Aorta (tissue), 5 donors: ENCODE results near the gene ZFHX2. TPM values are rescaled to one million over a fixed set of nuclear protein-coding genes. Genes with fewer than 3 reads are reported as not detected.

Source experiments
- ATAC-seq: fragments of 200-7000 bp; cut with Tn5 transposase; one replicate; pipeline ENCODE4 v1.9.1; 2022; ENCODE audit warnings: moderate library complexity; ENCODE audit not compliant: low FRiP score
- DNase-seq, 2 donors: peaks; one replicate each; pipeline ENCODE4 v3.0.0-alpha.2; 2020
- H3K27ac ChIP-seq, 2 donors: one replicate each; pipeline ENCODE4 v1.5.1; 2013; ENCODE audit warnings: low read length in 2 of 2, mild to moderate bottlenecking in 2 of 2, moderate library complexity in 2 of 2, control low read depth in 1 of 2, inconsistent platforms in 1 of 2, low read depth in 1 of 2
- H3K27me3 ChIP-seq, 2 donors: one replicate each; pipeline ENCODE4 v1.6.1; 2013; ENCODE audit warnings: control low read depth in 1 of 2, low read length in 1 of 2, mild to moderate bottlenecking in 1 of 2, moderate library complexity in 1 of 2; ENCODE audit not compliant: insufficient read depth in 2 of 2, control insufficient read depth in 1 of 2
- H3K36me3 ChIP-seq, 2 donors: one replicate each; pipeline ENCODE4 v1.6.1; 2013; ENCODE audit warnings: control low read depth in 1 of 2, low read length in 1 of 2, mild to moderate bottlenecking in 1 of 2; ENCODE audit not compliant: insufficient read depth in 2 of 2, control insufficient read depth in 1 of 2
- H3K4me1 ChIP-seq, 2 donors: one replicate each; pipeline ENCODE4 v1.6.1; 2013; ENCODE audit warnings: low read length in 2 of 2, control low read depth in 1 of 2, mild to moderate bottlenecking in 1 of 2, moderate library complexity in 1 of 2; ENCODE audit not compliant: insufficient read depth in 2 of 2, control insufficient read depth in 1 of 2
- H3K4me3 ChIP-seq, 2 donors: one replicate each; pipeline ENCODE4 v1.5.1; 2013; ENCODE audit warnings: low read length in 2 of 2, control low read depth in 1 of 2, mild to moderate bottlenecking in 1 of 2
- H3K9me3 ChIP-seq: one replicate; pipeline ENCODE4 v1.6.1; 2013; ENCODE audit warnings: mild to moderate bottlenecking, low read length; ENCODE audit not compliant: control insufficient read depth
- WGBS, 2 donors: extraction: QIAGEN DNeasy Blood & Tissue Kit; methylation state at CpG; one replicate each; pipeline ENCODE4 v1.1.7; 2013; 5-methylcytosine and 5-hydroxymethylcytosine counted together
- intact Hi-C, 2 donors: fragments of 100-400 bp; cut with DNase I; formaldehyde crosslinking; loops; one replicate each; pipeline versions ENCODE4 v1.14.2 to v1.15.0; 2022
- polyA plus RNA-seq, 2 donors: library from polyadenylated mRNA; stranded (reverse); fragments of 200-250 nt; gene quantifications; one replicate each; pipeline ENCODE4 v1.2.3, GENCODE V29; 2013
- total RNA-seq, 2 donors: library from RNA; stranded (reverse); fragmentation: NEBNext Ultra II Directional; extraction: Animal tissue kit (Norgen Biotek cat#: 25700); gene quantifications; one replicate each; pipeline ENCODE4 v1.2.1, GENCODE V29; 2021
- donor health status: healthy with polysubstance abuse.
- donor health status: Bipolar disorder and iron deficiency.
- donor health status: DM: no; HTN: no; CAD: no.
- donor health status: DM: no; HTN: no; CAD: no.
- donor health status: DM: yes; HTN: yes; CAD: no.

ZFHX2 gene
- total and polyA plus RNA-seq, 4 donors = 0.13 to 4.0 (median 1.8) TPM

DNA sequence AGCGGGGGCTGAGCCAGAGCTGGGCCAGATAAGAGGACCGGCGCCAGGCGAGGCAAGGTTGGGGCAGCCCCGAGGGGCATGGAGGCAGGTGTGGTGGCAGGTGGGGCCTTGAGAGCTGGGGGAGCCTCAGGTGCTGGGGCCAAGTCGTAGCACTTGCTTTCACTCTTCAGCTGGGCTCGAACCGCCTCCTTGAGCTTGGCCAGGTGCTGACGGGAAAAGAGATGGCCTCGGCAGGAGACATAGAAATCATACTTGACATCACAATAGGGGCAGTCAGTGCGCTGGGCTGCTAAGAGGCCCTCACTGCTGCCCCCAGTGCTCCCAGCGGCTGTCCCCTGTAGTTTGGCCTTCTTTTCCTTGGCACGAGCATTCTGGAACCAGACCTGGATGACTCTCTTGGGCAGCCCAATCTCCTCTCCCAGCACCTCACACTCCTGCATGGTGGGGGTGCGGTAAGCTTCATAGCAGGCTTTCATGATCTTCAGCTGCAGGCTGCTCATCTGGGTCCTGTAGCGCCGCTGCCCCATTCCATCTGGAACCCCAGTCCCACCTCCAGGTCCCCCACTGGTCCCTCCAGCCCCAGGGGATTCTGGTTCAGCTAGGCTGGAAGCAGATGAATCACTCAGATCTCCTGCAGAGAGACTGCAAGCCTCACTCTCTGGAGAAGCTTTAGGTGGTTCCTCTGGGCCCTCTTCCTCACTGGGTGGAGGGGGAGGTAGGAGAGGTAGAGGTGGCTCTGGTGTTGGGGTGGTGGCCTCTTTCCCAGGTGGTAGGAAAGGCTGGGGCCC, 28.1 kb downstream of the ZFHX2 start:
- ATAC-seq (no peak), DNase-seq (no peak)
- H3K4me3 ChIP-seq = no peak overlapping the region
- 88 to 92% methylated on average over 16 of the region's 16 CpGs for WGBS, 2 donors
- no peaks in the 10 kb centered on the region for H3K4me1 ChIP-seq
- H3K27ac ChIP-seq = no peak overlapping the region
- H3K36me3 ChIP-seq = no peaks in the 10 kb centered on the region
- no peaks in the 10 kb centered on the region for H3K9me3 ChIP-seq
- no peaks in the 10 kb centered on the region for H3K27me3 ChIP-seq
- intact Hi-C loops = no loop called here

DNA sequence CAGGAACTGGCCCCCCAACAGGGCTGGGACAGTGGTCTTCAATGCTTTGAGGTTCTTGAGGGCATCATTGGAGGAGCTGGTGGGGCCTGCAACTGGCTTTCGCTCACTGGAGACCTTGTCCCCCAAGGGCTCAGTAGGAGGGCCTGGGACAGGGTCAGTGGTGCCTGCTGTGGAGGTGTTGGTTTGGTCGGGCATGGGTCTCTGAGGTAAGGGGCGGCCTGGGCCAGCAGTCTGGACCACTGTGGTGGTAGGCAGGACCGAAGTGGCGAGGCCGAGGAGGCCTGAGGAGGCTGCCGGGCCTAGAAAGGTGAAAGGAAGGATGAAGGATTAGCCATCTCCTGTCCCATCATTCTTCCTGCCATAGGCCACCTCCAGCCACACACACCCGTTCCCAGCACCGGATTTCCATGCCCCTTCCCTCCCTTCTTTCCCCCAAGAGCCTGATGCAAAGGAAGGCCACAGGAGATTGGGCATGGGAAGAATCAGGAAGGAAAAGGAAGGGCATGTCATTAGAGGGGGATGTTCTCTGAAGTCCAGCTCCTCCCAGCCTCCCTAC, 28.8 kb downstream of the ZFHX2 start:
- intact Hi-C loops = no loop called here
- H3K4me1 ChIP-seq = no peaks in the 10 kb centered on the region
- H3K4me3 ChIP-seq = no peak overlapping the region
- 86 to 90% methylated on average over 9 of the region's 9 CpGs for WGBS, 2 donors
- H3K27ac ChIP-seq = no peak overlapping the region
- DNase-seq (no peak), ATAC-seq (no peak)
- H3K27me3 ChIP-seq = no peaks in the 10 kb centered on the region
- no peaks in the 10 kb centered on the region for H3K9me3 ChIP-seq
- no peaks in the 10 kb centered on the region for H3K36me3 ChIP-seq

DNA sequence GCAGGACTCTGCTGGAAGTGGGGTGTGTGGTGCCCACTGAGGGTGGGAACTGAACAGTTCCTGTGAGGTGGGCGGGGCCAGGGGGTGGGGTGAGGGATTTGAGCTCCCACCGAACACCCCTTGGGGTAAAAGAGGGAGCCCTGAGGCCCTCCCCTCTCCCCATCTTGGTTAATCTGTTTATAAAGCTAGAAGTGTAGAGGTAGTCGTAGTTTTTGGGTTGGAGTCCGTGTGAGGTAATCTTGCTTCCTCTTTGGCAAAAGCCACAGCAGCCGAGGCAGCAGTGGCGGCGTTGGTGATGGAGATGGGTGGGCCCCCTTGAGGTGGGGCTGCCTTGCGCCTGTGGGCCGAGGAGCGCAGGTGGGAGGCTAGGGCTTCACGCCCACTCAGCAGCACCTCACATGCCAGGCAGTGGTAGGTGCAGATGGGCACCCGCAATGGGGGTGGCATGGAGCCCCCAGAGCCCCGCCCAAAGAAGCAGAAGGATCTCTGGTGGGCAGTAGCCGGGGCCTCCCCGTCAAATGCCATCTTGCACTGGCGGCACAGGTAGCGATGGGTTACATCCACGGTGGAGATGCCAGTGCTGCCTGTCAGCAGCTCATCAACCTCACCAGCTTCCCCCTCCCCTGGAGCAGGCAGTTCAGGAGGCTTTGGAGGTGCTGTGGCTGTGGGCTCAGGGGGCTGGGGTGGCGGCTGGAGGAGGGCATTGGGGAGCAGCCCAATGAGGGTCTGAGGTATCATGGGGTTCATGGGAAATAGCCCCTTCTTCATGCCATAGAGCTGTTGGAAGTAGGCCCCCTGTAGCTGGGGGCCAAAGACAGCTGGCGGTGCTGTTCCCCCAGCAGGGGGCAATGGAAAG, 29.6 kb downstream of the ZFHX2 start:
- Histone ChIP-seq H3K9me3 (no peaks in the 10 kb centered on the region), H3K4me1 (no peaks in the 10 kb centered on the region), H3K27ac (no peak overlapping the region), H3K36me3 (no peaks in the 10 kb centered on the region), H3K27me3 (no peaks in the 10 kb centered on the region), H3K4me3 (no peak overlapping the region)
- intact Hi-C loops = no loop called here
- 88 to 89% methylated on average over 20 of the region's 20 CpGs for WGBS, 2 donors
- DNase-seq (no peak), ATAC-seq (no peak)

DNA sequence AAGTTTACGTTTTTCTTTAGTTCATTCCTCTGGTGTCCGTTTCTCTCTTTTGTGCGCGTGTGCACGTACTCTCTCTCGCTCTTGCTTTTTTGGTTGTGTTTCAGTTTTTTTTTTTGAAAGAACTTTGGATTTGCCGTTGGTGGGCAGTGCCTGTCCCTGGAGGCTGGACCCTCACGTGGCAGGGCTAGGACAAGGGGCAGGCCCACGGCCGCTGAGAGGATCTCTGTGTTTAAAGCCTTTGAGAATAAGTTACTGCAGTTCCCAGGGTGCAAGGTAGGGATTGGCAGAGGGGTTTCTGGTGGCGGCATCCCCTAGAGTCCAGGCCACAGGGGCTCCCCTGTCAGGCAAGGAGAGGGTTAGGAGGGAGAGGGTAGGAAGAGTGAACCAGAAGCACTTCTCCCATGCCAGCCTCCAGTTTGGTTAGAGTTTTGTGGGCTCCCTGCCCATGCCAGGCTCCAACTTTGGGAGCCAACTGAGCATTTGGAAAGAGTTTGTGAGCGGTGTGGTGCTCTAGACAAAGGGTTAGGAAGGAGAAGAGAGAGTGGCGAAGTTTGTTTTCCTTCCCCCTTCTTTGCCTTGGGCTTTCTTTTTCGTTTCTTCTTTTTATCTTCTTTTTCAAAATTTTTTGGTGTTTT, 30.5 kb downstream of the ZFHX2 start:
- H3K9me3 ChIP-seq = no peaks in the 10 kb centered on the region
- H3K4me3 ChIP-seq = no peak overlapping the region
- H3K36me3 ChIP-seq = no peaks in the 10 kb centered on the region
- no peaks in the 10 kb centered on the region for H3K27me3 ChIP-seq
- intact Hi-C loops = no loop called here
- no peaks in the 10 kb centered on the region for H3K4me1 ChIP-seq
- DNase-seq = no peak
- ATAC-seq = no peak
- no peak overlapping the region for H3K27ac ChIP-seq
- WGBS, 2 donors = 73 to 77% methylated on average over 14 of the region's 14 CpGs

DNA sequence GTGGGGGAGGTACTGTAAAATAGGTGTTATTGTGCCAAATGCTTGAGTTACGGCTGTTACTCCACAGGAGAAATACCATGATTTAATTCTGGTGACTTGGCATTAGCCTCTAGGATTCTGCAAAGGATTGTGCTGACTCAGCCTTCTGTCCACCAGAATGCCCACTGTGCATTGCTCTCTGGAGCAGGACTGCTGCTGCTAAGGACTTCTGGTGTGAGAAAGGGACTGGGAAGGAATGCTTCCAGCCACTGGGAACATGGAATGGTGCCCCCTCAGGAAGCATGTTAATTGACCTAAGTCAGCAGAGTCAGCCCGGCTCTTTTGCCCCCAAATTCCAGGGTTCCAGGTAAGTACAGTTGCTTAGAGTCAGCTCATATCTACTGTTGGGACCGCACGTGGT, 32.9 kb downstream of the ZFHX2 start:
- H3K36me3 ChIP-seq = no peaks in the 10 kb centered on the region
- H3K4me1 ChIP-seq = no peaks in the 10 kb centered on the region
- WGBS, 2 donors = 64 to 71% methylated on average over 4 of the region's 4 CpGs
- H3K9me3 ChIP-seq = no peaks in the 10 kb centered on the region
- H3K27ac ChIP-seq = no peak overlapping the region
- intact Hi-C loops = no loop called here
- no peaks in the 10 kb centered on the region for H3K27me3 ChIP-seq
- ATAC-seq (no peak), DNase-seq (no peak)
- no peak overlapping the region for H3K4me3 ChIP-seq

DNA sequence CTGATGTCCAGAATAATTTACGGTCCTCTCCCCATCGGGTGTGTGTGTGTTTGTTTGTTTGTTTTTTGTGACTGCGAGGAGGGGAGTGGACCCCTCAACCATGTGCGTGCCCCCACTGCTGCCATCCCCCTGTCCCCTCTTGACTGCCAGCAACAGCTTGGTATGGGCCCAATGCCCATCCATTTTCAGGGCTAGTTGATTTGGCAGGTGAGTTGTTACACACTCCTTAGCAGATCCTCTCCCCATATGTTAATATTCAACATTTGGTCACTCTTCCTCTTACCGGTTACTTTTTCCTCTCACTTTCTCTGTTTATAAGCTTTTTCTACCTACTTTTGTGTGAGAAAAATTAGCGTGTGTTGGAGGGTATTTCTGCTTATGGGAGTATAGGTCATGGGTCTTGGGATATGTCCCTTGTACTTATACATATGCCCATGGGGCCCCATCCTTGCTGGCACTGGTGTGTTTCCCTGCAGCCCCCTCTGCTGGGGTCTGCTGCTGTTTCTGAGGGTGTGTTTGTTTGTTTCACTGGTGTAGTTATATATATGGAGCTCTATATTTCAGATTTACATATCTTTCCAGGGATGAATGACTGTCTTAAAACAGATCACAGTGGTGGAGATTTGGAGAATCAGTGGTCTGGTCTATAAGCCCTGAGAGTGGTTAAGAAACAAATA, 33.8 kb downstream of the ZFHX2 start:
- DNase-seq = no peak
- H3K27me3 ChIP-seq = no peaks in the 10 kb centered on the region
- no peaks in the 10 kb centered on the region for H3K36me3 ChIP-seq
- intact Hi-C loops = no loop called here
- no peak overlapping the region for H3K27ac ChIP-seq
- no peaks in the 10 kb centered on the region for H3K9me3 ChIP-seq
- H3K4me3 ChIP-seq = no peak overlapping the region
- no peaks in the 10 kb centered on the region for H3K4me1 ChIP-seq
- no peak for ATAC-seq
- WGBS, 2 donors = 64 to 69% methylated on average over 6 of the region's 6 CpGs

DNA sequence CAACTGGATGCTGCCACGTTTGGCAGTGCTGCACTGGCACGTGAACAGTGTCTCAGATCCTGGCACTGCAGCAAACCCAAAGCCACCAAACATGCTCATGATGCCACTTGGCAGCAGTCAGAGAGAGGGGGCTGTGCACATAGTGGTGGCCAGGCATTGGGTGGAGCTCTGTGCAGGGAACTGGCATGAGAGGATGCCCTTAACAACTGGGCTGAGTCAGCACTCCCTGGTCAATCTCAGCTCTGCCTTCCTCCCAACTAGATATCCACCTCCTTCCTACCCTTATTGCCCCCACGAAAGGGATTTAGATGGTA, 37.0 kb downstream of the ZFHX2 start:
- no peak for ATAC-seq
- no peaks in the 10 kb centered on the region for H3K4me1 ChIP-seq
- no peak overlapping the region for H3K27ac ChIP-seq
- H3K27me3 ChIP-seq = no peaks in the 10 kb centered on the region
- no peak for DNase-seq
- intact Hi-C loops = no loop called here
- H3K36me3 ChIP-seq = no peaks in the 10 kb centered on the region
- WGBS, 2 donors = 42 to 54% methylated on average over 3 of the region's 3 CpGs
- H3K4me3 ChIP-seq = no peak overlapping the region
- no peaks in the 10 kb centered on the region for H3K9me3 ChIP-seq

DNA sequence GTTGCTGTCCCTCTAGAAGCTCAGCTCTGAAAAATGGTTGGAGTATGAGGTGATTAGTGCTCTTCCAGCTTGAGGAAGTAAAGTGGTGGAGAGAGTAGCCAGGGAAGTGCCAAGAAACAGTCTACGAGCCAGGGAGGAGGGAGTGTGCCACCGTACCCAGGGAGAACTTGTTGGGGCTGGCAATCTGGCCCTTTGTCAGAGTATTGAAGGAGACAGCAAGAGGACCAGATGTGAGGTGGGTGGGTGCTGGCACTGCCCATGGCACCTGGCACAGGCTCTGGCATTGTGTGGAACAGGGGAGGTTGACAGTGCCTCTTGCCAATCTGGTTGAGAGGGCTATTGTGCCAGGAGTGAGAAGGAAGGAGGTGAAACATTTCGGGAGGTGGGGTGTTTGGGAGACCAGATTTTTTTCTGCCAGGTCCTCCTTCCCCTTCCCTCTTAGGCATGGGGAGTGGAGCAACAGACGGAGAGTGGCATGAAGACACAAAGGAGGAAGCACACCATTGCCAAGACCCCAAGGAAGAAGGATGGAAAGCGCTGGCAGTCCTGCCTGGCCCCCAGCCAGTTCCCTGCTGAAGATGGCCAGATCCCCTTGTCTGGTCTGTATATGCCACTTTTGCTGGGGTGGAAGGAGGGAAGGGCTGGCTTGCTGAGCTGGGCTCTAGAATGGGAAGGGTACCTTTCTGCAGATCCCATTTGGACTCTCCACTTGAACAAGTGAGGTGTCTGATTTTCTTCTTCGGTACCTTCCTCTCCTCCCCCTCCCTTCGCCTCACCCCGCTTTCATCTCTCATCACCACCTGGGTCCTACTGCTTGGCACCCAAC, 37.5 kb downstream of the ZFHX2 start:
- WGBS, 2 donors = 78 to 80% methylated on average over 8 of the region's 8 CpGs
- no peak for DNase-seq
- Histone ChIP-seq H3K4me3 (no peak overlapping the region), H3K27me3 (no peaks in the 10 kb centered on the region), H3K36me3 (peaks cover 0 to 2% of the 10 kb centered on the region in 2 donors), H3K9me3 (no peaks in the 10 kb centered on the region), H3K4me1 (no peaks in the 10 kb centered on the region), H3K27ac (no peak overlapping the region)
- ATAC-seq = no peak
- intact Hi-C loops = no loop called here
